Tibial nerve (tissue), 4 donors: Measurements from ENCODE around the gene AHSG.

ENCODE experiments used
- EP300 ChIP-seq, 2 donors: sonication (generic); formaldehyde crosslinking; IDR thresholded peaks; one replicate each; pipeline ENCODE4 v1.6.1; 2017; ENCODE audit warnings: antibody characterized with exemption in 2 of 2, mild to moderate bottlenecking in 1 of 2
- POLR2A ChIP-seq, 2 donors: fragments of 450-650 bp; IDR thresholded peaks; one replicate each; pipeline ENCODE4 v1.6.1; 2017; ENCODE audit warnings: antibody characterized with exemption in 2 of 2, mild to moderate bottlenecking in 2 of 2, moderate library complexity in 2 of 2
- TF ChIP-seq, protein P1 (sequence below), 5 experiments: fragments of 200-600 bp in 3 of 5; fragments of 450-650 bp in 2 of 5; sonication (generic) in 3 of 5; IDR thresholded peaks; one replicate each; pipeline ENCODE4 v1.5.1; 2016 to 2019; ENCODE audit warnings: antibody characterized with exemption in 5 of 5, mild to moderate bottlenecking in 3 of 5, moderate library complexity in 2 of 5

GRCh38 chr3:186638259-186638658, 25.4 kb downstream of the AHSG start:
- no peak for TF ChIP-seq POLR2A (IDR thresholded peaks at IDR 0.05)
- TF ChIP-seq, protein P1, sequence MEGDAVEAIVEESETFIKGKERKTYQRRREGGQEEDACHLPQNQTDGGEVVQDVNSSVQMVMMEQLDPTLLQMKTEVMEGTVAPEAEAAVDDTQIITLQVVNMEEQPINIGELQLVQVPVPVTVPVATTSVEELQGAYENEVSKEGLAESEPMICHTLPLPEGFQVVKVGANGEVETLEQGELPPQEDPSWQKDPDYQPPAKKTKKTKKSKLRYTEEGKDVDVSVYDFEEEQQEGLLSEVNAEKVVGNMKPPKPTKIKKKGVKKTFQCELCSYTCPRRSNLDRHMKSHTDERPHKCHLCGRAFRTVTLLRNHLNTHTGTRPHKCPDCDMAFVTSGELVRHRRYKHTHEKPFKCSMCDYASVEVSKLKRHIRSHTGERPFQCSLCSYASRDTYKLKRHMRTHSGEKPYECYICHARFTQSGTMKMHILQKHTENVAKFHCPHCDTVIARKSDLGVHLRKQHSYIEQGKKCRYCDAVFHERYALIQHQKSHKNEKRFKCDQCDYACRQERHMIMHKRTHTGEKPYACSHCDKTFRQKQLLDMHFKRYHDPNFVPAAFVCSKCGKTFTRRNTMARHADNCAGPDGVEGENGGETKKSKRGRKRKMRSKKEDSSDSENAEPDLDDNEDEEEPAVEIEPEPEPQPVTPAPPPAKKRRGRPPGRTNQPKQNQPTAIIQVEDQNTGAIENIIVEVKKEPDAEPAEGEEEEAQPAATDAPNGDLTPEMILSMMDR (IDR thresholded peaks at IDR 0.05) = no peak
- no peak for TF ChIP-seq EP300 (IDR thresholded peaks at IDR 0.05)
